CD4-positive, alpha-beta T cell treated with Interleukin-4 for 1 hour (primary cell): ENCODE results near the gene POLA1.

Experiments used
- DNase-seq, 2 donors: peaks; one replicate each; pipeline ENCODE4 v3.0.0-alpha.2; 2020 to 2022

POLA1 gene

DNA sequence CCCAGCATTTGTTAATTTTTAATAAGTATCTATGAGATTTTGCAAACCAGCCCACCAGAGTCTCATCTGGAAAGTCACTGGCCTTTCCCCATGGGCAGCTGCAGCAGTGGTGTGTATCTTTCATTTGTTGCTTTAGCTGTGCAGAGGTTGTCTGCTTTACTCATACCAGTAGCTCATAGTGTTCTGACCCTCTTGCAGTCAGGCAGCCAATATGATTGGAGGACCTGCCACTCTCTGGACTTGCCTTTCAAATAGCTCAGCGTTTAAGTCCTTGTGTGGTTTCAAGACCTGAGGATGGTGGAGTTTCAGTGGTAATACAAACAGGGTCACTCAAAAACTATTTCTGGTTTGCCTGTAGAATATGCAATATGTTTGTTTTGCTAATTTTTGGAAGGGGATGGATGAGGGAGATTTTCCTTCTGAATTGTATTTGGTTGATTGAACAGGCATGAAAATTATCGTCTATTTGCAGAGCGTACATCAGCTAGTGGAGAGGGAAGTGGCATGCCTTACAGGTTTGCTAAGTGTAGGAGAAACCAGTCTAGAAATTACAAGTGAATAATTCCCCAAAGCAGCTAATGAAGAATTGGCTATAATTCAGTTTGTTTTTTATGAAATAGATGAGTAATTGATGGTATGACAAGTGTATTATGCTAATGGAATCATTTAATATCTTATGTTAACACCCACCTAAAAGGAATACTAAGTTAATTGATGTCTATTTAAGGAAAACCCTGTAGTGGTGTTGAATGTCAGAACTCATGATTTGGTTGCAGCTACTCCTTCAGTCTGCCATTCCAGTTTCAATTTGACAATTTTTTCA, 8.9 kb downstream of the POLA1 start:
- no peak for DNase-seq

DNA sequence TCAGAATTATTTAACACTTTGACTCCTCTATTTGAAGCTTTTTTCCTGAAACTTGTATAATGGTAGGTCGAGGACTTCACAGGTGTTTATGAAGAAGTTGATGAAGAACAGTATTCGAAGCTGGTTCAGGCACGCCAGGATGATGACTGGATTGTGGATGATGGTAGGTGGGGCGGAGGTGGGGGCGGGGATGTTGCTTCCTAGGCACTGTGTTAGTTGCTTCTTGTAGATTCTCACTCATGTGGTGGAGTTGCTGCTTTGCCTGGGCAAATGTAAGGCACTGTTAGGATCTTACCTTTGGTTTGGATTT, 9.4 kb downstream of the POLA1 start:
- no peak for DNase-seq

DNA sequence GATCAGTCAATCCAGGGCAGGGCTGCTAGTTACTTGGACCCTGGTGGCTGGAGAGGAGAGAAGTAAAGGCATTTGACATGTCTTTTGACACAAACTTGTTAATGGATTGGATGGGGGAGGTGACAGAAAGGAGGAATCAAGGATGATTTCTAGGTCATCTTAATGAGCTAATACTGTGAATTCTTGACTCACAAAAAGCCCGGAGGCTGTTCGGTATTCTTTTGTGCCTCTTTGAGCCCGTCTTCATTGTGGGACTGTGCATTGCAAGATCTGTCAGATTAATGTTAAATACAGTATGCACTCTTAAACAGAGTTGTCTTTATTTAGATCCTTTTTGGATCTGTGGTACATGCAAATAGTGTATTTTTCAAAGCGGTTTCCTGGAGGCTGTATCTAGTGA, 25.1 kb downstream of the POLA1 start:
- no peak for DNase-seq

DNA sequence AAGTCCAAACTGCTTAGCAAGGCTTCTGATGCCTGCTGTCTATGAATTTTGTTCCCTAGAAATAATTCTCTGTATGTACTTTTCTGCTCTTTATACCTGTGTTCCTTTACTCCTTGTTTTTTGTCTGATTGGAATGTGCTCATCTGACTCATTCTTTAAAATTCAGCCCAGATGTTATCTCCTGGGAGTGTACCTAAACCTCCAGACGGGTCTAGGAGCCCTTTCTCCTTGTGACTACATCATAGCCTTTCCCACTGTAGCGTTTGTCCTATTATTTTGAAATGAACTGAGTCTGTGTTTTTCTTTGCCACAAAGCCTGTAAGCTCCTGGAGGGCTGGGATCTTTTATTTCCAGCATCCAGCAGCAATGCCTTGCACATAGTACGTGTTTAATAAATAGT, 26.3 kb downstream of the POLA1 start:
- DNase-seq, result no peak

DNA sequence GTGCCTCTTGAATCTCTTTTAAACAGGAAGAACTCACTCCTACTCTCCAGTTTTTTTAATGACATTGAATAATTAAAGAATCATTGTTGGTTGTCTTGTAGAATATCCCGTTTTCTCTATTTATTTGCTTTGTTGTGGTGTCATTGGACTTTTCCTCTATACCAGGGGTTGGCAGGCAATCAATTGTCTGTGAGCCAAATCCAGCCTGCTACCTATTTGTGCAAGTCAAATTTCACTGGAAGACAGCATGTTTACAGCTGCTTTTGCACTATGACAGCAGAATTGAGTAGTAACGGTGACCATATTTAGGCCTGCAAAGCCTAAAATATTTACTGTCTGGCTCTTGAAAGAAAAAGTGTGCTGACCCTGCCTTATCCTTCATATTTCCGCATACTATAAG, 34.8 kb downstream of the POLA1 start:
- no peak for DNase-seq

- DNase-seq, result no peak
These were observed 39.2 kb downstream of the POLA1 start for GRCh38 chrX:24732766-24733500.

DNA sequence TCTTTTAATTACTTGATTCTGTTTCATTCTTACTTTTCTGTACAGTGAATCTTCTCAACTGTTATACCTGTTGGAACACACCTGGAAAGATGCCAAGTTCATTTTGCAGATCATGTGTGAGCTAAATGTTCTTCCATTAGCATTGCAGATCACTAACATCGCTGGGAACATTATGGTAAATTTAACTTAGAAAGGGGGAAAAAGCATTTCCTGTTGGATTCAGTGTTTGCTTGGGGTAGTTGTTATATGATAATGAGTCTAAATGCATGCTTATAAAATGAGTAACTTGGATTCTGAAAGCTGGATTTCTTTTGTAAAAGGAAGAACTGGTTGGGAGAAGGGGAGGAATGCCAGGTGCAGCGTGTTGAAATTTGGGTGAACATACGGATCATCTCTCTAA, 47.6 kb downstream of the POLA1 start:
- no peak for DNase-seq

DNA sequence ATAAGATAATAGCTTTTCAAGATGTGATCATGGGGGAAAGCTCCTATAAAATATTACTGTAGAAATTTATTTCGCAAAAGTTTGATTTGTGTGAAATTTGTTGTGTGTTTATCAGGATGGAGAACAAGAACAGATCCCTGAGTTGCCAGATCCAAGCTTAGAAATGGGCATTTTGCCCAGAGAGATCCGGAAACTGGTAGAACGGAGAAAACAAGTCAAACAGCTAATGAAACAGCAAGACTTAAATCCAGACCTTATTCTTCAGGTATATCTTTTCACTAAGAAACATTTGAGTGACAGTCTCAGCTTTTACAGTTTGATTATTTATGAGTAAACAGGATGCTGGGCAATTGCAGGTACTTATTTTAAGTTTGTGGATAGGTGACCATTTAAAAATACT, 54.5 kb downstream of the POLA1 start:
- no peak for DNase-seq

DNA sequence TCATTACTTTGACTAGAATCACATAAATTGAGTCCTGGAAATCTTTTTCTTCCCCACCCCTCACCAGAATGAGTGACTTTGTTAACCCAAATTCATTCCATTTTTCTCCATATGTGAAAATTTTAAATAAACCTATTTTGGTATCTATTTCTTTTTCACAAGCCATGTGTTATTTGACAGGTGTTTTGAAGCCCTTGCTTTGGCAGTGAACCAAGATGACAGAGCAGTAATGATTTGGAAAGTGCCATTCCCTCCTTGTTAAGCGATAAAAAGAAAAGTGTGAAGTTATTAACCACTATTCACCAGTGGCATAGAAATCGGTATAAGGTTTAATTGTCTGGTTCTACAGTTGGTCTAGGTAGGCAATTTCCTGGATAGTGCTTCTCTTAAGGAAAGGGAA, 66.1 kb downstream of the POLA1 start:
- DNase-seq, result no peak

- DNase-seq, result no peak
These were observed 66.8 kb downstream of the POLA1 start for GRCh38 chrX:24760363-24761000.

- DNase-seq, result no peak
These were observed 67.6 kb downstream of the POLA1 start for GRCh38 chrX:24761306-24761705.

DNA sequence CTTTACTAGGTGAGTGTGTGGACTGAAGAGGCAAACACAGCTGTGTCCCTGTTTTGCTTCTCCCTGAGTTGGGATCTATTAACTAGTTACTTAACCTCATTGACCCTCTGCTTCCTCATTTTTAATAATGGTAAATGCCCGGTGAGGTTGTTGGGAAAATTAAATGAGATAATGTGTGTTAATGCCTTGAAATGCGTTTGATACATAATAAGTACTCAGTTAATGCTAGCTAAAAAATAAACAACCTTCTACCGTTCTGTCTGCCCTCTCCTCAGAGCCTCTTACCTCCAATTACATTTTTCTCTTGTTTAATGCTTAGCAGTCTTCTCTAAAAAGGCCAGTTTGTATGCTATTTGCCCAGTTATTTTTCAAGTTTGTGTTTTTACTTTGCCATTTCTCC, 70.3 kb downstream of the POLA1 start:
- DNase-seq, result no peak

- DNase-seq, result no peak
These were observed 73.8 kb downstream of the POLA1 start for GRCh38 chrX:24767557-24767956.

- no peak for DNase-seq
These were observed 74.8 kb downstream of the POLA1 start for GRCh38 chrX:24768556-24768955.

DNA sequence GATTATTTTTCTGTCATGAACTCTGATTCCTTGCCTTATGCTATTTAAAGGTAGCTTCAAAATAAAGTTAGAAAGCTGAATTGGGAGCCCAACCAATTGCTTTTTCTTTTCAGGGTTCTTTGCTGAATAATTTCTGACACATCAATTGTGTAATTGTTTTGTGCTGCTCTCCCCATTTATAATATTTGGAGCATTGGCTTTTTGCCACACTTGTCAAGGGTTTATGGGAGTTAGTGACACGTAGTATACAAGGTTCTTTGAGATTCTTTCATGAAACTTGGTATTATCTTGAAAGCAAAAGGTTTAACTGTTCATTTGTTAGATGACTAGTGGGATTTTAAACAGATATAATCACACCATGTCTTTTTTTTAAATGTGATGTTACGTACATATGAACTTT, 80.9 kb downstream of the POLA1 start:
- DNase-seq, result no peak

DNA sequence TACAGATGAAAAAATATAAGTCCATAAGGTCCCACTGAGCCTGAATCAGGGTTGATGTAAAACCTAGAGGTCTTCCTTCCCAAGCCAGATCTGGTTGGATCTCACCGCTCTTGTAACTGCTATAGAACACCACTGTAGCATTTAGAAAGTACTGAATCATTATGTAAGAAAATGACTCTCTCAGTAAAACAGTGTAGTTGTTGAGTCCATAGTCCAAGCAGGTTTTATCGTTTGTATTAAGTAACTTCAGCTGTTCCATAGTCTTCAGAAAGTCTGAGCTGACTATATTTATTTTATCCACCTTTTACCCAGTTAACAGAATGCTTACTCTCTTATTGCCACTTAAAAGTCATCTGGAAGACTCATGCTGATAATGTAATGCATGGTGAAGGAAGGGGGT, 82.2 kb downstream of the POLA1 start:
- DNase-seq, result no peak

GRCh38 chrX:24777660-24778059, 83.9 kb downstream of the POLA1 start:
- DNase-seq, result no peak

DNA sequence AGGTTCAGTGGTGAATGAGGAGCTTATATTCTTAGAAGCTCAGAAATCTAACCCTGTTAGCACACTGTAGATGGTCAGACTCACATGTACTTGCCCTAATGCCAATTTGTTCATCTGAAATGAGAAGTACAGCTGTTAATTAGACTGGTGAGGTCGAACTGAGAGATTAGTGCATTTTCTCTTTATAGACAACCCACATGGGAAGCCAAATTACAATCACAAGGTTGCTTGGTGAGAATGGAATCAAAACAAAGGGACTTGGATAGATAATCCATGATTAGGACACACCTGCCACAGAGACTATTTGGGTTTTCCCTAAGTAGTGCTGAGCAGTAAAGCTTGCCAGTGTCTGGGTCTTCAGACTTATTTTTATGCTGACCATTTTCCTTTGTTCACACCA, 88.3 kb downstream of the POLA1 start:
- DNase-seq, result no peak

GRCh38 chrX:24789047-24789446, 95.3 kb downstream of the POLA1 start:
- no peak for DNase-seq

- DNase-seq, result no peak
These were observed 96.4 kb downstream of the POLA1 start for GRCh38 chrX:24790166-24790565.

DNA sequence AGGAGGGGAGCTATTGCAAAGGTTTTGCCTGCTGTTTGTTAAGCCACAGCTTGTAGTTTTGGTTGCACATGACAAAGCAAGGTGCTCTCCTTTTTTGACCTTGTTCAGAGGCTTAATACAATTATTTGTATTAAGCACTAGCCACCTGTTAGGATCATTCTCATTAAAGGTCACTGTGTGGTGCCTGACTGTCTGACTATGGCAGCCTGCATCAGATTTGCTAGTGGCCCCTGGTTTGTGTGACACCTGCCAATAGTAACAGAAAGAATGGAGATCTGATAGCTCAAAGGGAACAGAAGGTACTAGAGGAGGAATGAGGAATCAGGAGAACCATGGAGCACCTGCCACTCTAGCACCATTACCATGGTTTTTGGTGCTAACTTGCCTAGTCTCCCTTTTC, 102.5 kb downstream of the POLA1 start:
- DNase-seq, result no peak

DNA sequence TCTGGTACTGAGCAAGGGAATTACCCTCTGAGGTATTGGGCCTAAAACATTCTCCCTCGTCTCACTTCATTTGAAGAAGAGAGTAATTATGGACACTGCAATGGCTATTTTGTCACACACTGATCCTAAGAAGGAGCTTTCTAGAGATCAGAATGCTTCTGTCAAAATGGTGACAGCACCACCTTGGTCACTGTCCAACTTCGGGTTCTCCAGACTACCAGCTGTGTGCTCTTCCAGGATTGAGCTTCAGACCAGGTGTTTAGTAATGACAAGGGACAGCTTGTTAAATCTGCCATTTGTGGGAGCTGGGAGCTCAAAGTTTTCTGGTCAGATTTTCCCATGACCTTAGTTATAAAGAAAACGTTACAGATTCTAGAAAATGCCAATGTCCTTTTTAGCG, 105.4 kb downstream of the POLA1 start:
- no peak for DNase-seq

- no peak for DNase-seq
These were observed 105.8 kb downstream of the POLA1 start for GRCh38 chrX:24799565-24799964.

DNA sequence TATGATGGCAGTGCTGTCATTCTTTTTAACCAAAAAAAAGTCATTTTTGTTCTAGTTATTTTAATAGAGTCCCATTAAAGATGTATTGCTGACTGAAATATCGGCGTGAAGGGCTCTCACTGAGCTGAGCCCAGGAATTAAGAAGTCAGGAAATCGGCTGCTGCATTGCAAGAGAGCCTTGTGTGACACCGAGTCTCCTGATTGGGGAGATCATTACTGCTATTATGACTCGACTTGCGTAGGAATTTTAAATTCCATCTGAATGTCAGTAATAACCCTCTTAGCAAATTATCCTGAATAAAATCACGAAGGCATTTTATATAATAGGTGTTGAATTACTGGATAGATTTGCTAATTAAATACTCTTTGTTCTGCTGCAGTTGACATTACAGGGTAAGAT, 111.5 kb downstream of the POLA1 start:
- no peak for DNase-seq
